Measurements from ENCODE around the gene MMP8. TPM values are rescaled to one million over a fixed set of nuclear protein-coding genes. Genes with fewer than 3 reads are reported as not detected.

Gene MMP8
- total RNA-seq, 2 donors from 2014 or later, result not detected

Other genes starting within 250 kb of the MMP8 start
- not detected for gene MMP7, start 194.2 kb downstream of the MMP8 start, total RNA-seq
- gene MMP20, start 99.6 kb downstream of the MMP8 start, total RNA-seq, result not detected
- not detected for gene MMP27, start 19.2 kb downstream of the MMP8 start, total RNA-seq
- not detected for gene MMP10, start 55.7 kb upstream of the MMP8 start, total RNA-seq
- not detected for gene MMP1, start 73.2 kb upstream of the MMP8 start, total RNA-seq
- not detected for gene MMP3, start 118.7 kb upstream of the MMP8 start, total RNA-seq
- not detected for gene MMP12, start 150.0 kb upstream of the MMP8 start, total RNA-seq
- gene MMP13, start 230.8 kb upstream of the MMP8 start, total RNA-seq, result not detected

Measured in natural killer cell treated with Interleukin-12 subunit alpha and Interleukin-12 subunit beta and Interleukin-15 and Interleukin-18, amount 100 ng/mL, for 72 hours (primary cell).